HUES64 (cell line): ENCODE results near the gene IFITM2.
A peak's percentile ranks its signal among the peaks of the same experiment; 100 is the strongest.
"Not testable (repeated sequence)": the region's sequence is repeated elsewhere in the genome, so short reads cannot be mapped to it uniquely, and the experiment has no call there.

ENCODE experiments used
- H3K27ac ChIP-seq: 2 replicates; pipeline ENCODE4 v1.7.0; 2013; ENCODE audit warnings: low read depth, low read length, inconsistent platforms
- H3K27me3 ChIP-seq: 2 replicates; pipeline ENCODE4 v1.6.1; 2013; ENCODE audit warnings: mild to moderate bottlenecking, low read length; ENCODE audit not compliant: insufficient read depth
- H3K36me3 ChIP-seq: 2 replicates; pipeline ENCODE4 v1.6.1; 2013; ENCODE audit warnings: mild to moderate bottlenecking, low read length; ENCODE audit not compliant: insufficient read depth
- H3K4me1 ChIP-seq: 2 replicates; pipeline ENCODE4 v1.6.1; 2013; ENCODE audit warnings: mild to moderate bottlenecking, low read length, moderate library complexity; ENCODE audit not compliant: insufficient read depth
- H3K4me3 ChIP-seq: 2 replicates; pipeline ENCODE4 v1.5.1; 2013; ENCODE audit warnings: mild to moderate bottlenecking, low read length, moderate library complexity
- H3K9ac ChIP-seq: 2 replicates; pipeline ENCODE4 v1.6.1; 2013; ENCODE audit warnings: mild to moderate bottlenecking, low read depth, low read length
- H3K9me3 ChIP-seq: 2 replicates; pipeline ENCODE4 v1.6.1; 2013; ENCODE audit warnings: low read depth, low read length; ENCODE audit not compliant: insufficient read depth
- WGBS: fragments of 150-250, 120-280 bp; methylation state at CpG from one replicate; pipeline ENCODE4 v1.1.7; 2013; ENCODE audit warnings: missing lambda C conversion rate; 5-methylcytosine and 5-hydroxymethylcytosine counted together

IFITM2 gene

DNA sequence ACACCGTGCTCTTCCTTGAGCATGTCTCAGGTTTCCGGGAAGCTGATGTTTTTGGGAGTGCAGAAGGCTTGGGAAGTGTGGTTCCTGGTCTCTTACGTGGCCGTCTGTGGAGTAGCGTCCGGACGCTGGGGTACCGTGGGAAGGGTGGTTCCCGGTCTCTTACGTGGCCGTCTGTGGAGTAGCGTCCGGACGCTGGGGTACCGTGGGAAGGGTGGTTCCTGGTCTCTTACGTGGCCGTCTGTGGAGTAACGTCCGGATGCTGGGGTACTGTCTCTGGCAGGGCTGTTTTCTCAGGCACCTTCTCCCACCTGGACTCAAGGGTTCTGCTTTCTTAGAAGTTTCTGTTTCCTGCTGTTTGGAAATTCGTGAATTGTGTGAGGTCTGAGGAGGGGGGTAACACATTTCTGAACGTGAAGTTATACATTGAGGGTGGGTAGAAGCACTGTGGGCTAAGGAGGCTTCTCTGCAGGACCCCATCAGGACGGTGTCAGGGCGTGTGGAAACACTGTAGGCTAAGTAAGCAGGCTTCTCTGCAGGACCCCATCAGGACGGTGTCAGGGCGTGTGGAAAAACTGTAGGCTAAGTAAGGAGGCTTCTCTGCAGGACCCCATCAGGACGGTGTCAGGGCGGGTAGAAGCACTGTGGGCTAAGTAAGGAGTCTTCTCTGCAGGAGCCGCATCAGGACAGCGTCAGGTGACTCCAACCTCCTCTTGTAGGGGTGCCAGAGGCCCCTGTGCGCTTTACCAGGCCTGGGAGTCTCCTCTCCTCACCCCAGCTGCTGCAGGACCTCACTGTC is 18.4 kb downstream of the IFITM2 start:
- WGBS: 85% methylated on average over 30 of the region's 30 CpGs
- H3K27ac ChIP-seq: no peak overlapping the region

DNA sequence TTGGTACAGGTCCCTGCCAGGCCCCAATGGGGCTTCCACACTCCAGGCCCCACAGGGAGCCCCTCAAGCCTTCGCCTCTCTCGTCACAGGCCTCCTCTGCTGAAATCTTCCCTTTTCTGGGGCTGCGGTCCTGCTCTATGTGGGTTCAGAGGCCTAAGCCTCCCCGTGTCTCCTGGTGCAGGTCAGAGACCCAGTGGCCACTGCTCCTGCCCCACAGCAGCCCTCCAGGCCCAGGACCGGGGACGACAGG is 18.9 kb downstream of the IFITM2 start:
- H3K27ac ChIP-seq: no peak overlapping the region
- peak overlapping the region; percentile 26 for H3K9ac ChIP-seq
- no peak overlapping the region for H3K4me3 ChIP-seq
- H3K27me3 ChIP-seq: no peaks in the 10 kb centered on the region
- peaks cover 11% of the 10 kb centered on the region for H3K4me1 ChIP-seq
- 74% methylated on average over 6 of the region's 6 CpGs for WGBS
- no peaks in the 10 kb centered on the region for H3K36me3 ChIP-seq
- H3K9me3 ChIP-seq: no peaks in the 10 kb centered on the region

More for the DNA sequence above, 18.4 kb downstream of the IFITM2 start:
- Histone ChIP-seq H3K9me3 (no peaks in the 10 kb centered on the region), H3K36me3 (no peaks in the 10 kb centered on the region), H3K27me3 (no peaks in the 10 kb centered on the region), H3K9ac (peak overlapping the region; percentile 26; the same call in 1 of the 2 replicates), H3K4me3 (no peak overlapping the region), H3K4me1 (peaks cover 11% of the 10 kb centered on the region)

DNA sequence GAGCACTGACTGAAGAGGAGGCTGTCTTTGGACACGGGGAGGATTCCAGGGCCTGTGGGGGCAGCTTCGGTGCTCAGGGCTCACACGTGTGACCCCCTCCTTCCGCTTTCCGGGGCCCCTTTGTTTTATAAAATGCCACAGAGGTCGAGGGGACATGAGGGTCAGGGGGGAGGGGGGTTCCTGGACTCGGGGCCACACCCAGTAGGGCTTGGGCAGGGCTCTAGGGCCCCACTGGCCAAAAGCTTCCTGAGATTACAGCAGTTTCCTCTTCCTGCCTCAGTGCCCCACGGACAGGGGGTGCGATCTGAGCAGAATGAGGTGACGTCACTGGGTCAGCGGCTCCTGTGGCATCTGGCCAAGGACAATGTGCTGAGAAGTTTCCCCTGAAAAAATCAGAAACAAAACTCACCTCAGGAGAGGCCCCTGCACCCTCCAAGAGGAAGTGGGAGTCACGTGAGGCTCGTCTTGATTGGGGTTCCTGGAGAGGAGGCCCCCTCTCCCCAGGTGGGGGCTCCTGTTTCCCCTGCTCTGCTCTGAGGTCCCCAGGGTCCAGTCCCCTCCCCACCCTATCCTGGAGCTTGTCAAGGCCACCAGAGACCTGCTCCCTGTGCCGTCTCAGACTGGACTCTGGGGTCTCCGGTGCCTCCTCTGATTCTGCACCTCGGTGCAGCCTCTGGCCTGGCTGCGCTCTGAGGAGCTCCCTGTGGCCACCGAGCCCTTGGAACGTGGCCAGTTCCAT is 19.4 kb downstream of the IFITM2 start:
- Histone ChIP-seq H3K27me3 (no peaks in the 10 kb centered on the region), H3K4me3 (no peak overlapping the region), H3K9ac (peak overlapping the region; percentile 26; the same call in 1 of the 2 replicates), H3K36me3 (no peaks in the 10 kb centered on the region), H3K9me3 (no peaks in the 10 kb centered on the region), H3K4me1 (peaks cover 11% of the 10 kb centered on the region), H3K27ac (no peak overlapping the region)
- 90% methylated on average over 19 of the region's 19 CpGs for WGBS

DNA sequence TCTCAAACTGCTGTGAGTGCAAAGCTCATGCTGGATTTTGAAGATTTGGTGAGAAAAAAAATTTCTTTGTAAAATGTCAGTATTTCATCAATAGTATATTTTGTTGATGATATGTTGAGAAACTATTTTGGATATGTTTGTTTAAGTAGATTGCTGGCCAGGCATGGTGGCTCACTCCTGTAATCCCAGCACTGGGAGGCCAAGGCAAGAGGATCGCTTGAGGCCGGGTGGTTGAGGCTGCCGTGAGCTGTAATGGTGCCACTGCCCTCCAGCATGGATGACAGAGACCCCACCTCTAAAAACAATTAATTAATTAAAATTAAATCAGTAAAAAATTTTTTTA is 19.9 kb downstream of the IFITM2 start:
- H3K9ac ChIP-seq: no peak overlapping the region
- no peak overlapping the region for H3K27ac ChIP-seq
- no peaks in the 10 kb centered on the region for H3K27me3 ChIP-seq
- WGBS: 93% methylated on average over 3 of the region's 3 CpGs
- H3K4me3 ChIP-seq: no peak overlapping the region
- H3K36me3 ChIP-seq: no peaks in the 10 kb centered on the region
- H3K9me3 ChIP-seq: no peaks in the 10 kb centered on the region
- peaks cover 11% of the 10 kb centered on the region for H3K4me1 ChIP-seq

GRCh38 chr11:328012-328411 is 20.4 kb downstream of the IFITM2 start:
- 0 out of 2 replicates have a peak, but pooled peaks cover 3% of the 10 kb centered on the region for H3K9me3 ChIP-seq
- peaks cover 11% of the 10 kb centered on the region for H3K4me1 ChIP-seq
- H3K27me3 ChIP-seq: no peaks in the 10 kb centered on the region
- 95% methylated on average over 13 of the region's 13 CpGs for WGBS
- no peaks in the 10 kb centered on the region for H3K36me3 ChIP-seq
- no peak overlapping the region for H3K4me3 ChIP-seq
- no peak overlapping the region for H3K9ac ChIP-seq
- no peak overlapping the region for H3K27ac ChIP-seq

- 90% methylated on average over 15 of the region's 15 CpGs for WGBS
- peaks cover 15% of the 10 kb centered on the region for H3K4me1 ChIP-seq
- H3K27ac ChIP-seq, H3K9ac ChIP-seq, H3K36me3 ChIP-seq, H3K9me3 ChIP-seq, H3K4me3 ChIP-seq, H3K27me3 ChIP-seq: not testable (repeated sequence)
Measured at GRCh38 chr11:328516-329100, 21.0 kb downstream of the IFITM2 start.

DNA sequence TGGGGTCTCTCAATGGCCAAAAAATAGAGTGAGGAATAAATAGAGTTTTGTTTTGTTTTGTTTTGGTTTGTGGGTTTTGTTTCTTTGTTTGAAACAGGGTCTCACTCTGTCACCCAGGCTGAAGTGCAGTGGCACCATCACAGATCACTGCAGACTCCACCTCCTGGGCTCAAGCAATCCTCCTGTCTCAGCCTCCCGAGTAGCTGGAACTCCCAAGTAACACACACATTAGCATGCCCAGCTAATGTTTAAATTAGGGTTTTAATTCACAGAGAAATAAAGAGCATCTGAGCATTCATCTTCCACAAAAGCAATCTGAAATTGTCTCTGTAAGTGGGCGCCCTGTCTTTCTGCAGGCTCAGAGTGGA is 22.3 kb downstream of the IFITM2 start:
- H3K9ac ChIP-seq: no peak overlapping the region
- H3K27ac ChIP-seq: no peak overlapping the region
- 0 out of 2 replicates have a peak, but pooled peaks cover 7% of the 10 kb centered on the region for H3K9me3 ChIP-seq
- H3K36me3 ChIP-seq: no peaks in the 10 kb centered on the region
- WGBS: 94% methylated on average over 2 of the region's 2 CpGs
- no peaks in the 10 kb centered on the region for H3K27me3 ChIP-seq
- H3K4me1 ChIP-seq: peaks cover 18% of the 10 kb centered on the region
- H3K4me3 ChIP-seq: no peak overlapping the region

DNA sequence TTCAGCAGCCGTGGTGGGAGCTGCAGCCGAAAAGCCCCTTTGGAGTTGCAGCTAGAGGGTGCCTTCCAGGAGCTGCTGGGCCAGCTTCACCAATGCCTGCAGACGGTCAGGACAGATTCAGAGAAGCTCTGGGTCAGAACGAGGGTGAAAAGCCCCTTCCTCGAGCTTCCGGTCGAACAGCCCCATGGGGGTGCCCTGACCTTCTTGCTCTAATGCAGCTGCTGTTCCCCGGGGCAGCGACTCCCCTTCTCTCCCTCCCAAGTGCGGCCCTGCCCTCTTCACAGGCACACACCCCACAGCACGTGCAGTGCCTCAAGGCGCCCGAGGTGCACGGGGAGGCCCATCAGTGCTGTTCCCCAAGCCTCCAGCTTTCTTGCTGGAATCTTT is 22.7 kb downstream of the IFITM2 start:
- H3K4me1 ChIP-seq: peaks cover 21% of the 10 kb centered on the region
- 84% methylated on average over 14 of the region's 14 CpGs for WGBS
- H3K9ac ChIP-seq: no peak overlapping the region
- no peak overlapping the region for H3K4me3 ChIP-seq
- H3K36me3 ChIP-seq: no peaks in the 10 kb centered on the region
- no peak overlapping the region for H3K27ac ChIP-seq
- 0 out of 2 replicates have a peak, but pooled peaks cover 7% of the 10 kb centered on the region for H3K9me3 ChIP-seq
- H3K27me3 ChIP-seq: no peaks in the 10 kb centered on the region

DNA sequence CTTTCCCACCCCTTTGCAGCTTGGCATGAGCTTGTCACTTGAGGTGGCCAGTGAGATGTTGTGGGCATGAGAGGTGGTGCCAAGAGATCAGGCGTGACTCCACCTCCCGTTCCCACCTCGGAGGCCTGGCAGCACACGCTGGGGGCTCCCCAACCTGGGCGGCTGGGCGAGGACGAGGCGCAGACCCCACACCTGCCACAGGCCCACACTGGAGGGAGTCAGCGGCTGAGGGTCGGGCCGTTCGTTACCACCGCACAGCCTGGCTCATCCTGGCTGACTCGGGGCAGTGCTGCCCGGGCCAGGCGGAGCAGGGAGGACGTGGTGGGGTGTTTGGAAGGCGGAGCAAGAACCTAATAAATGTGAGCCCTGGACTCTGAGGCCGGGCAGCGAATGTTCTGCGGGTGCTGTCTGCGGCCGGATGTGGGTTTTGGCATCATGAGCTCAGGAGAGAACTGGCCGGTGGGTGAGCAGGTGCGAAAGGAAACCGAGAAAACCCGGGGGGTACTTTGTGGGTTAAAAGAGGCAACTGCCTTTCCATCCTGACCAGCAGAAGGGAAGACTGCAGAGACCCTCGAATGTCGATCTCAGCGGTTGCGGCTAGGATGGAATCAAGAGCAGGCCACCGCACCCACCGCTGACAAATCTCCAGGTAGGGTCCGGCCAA is 23.2 kb downstream of the IFITM2 start:
- Histone ChIP-seq H3K27me3 (no peaks in the 10 kb centered on the region), H3K27ac (no peak overlapping the region), H3K36me3 (no peaks in the 10 kb centered on the region), H3K4me3 (no peak overlapping the region), H3K9ac (no peak overlapping the region), H3K9me3 (0 out of 2 replicates have a peak, but pooled peaks cover 7% of the 10 kb centered on the region), H3K4me1 (peaks cover 26% of the 10 kb centered on the region)
- 87% methylated on average over 34 of the region's 34 CpGs for WGBS

- Histone ChIP-seq H3K36me3 (no peaks in the 10 kb centered on the region), H3K4me1 (peaks cover 29% of the 10 kb centered on the region), H3K27ac (no peak overlapping the region), H3K9ac (no peak overlapping the region), H3K27me3 (no peaks in the 10 kb centered on the region), H3K4me3 (no peak overlapping the region), H3K9me3 (0 out of 2 replicates have a peak, but pooled peaks cover 7% of the 10 kb centered on the region)
- WGBS: 93% methylated on average over 19 of the region's 19 CpGs
Measured at GRCh38 chr11:331358-332060, 23.9 kb downstream of the IFITM2 start.
